Kidney epithelial cell (primary cell): Measurements from ENCODE around the gene MTA1. TPM values are rescaled to one million over a fixed set of nuclear protein-coding genes. Genes with fewer than 3 reads are reported as not detected.

Source experiments
- DNase-seq: peaks from one replicate; pipeline ENCODE4 v3.0.0-alpha.2; 2010; ENCODE audit warnings: low read depth
- H3K27me3 ChIP-seq: 2 replicates; pipeline ENCODE4 v1.6.0; 2011; ENCODE audit warnings: low read length; ENCODE audit not compliant: control insufficient read depth, insufficient read depth
- H3K36me3 ChIP-seq: 2 replicates; pipeline ENCODE4 v1.5.1; 2011; ENCODE audit warnings: low read length; ENCODE audit not compliant: control insufficient read depth, insufficient read depth
- H3K4me3 ChIP-seq: 2 replicates; pipeline ENCODE4 v1.5.1; 2011; ENCODE audit warnings: low read depth, mild to moderate bottlenecking, control low read depth, low read length
- total RNA-seq: library from RNA; depleted of rRNA; stranded (reverse); fragments of >200 nt; gene quantifications from 2 replicates; pipeline ENCODE4 v1.2.3, GENCODE V29; 2015
- TF ChIP-seq, protein P1 (sequence below): IDR thresholded peaks from 2 replicates; pipeline ENCODE4 v1.5.1; 2011; ENCODE audit warnings: mild to moderate bottlenecking, moderate library complexity, low read length, control low read depth, inconsistent platforms; ENCODE audit not compliant: insufficient read depth, poor library complexity, severe bottlenecking

Gene MTA1
- total RNA-seq, 1 donor from 2014 or later = 68.3 TPM

DNA sequence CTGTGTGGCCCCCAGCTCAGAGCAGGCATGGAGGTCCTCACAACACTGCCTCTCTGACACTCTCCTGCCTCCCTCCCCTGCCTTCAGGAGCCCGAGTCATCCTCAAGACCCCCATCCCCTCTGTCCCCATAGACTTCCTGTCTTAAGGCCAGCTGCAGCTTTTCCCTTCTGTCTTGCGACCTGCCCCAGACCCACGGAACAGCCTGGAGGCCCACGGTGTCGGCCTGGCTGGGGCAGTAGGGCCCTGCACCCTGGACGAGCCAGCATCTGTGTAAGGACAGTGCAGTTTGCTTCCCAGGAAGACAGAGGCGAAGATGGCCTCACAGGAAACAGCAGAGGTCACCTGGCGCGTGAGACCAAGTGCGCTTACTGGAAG lies 81.1 kb downstream of the MTA1 start:
- Histone ChIP-seq H3K4me3 (no peak overlapping the region), H3K36me3 (no peaks in the 10 kb centered on the region), H3K27me3 (no peaks in the 10 kb centered on the region)
- no peak for DNase-seq
- TF ChIP-seq, protein P1, sequence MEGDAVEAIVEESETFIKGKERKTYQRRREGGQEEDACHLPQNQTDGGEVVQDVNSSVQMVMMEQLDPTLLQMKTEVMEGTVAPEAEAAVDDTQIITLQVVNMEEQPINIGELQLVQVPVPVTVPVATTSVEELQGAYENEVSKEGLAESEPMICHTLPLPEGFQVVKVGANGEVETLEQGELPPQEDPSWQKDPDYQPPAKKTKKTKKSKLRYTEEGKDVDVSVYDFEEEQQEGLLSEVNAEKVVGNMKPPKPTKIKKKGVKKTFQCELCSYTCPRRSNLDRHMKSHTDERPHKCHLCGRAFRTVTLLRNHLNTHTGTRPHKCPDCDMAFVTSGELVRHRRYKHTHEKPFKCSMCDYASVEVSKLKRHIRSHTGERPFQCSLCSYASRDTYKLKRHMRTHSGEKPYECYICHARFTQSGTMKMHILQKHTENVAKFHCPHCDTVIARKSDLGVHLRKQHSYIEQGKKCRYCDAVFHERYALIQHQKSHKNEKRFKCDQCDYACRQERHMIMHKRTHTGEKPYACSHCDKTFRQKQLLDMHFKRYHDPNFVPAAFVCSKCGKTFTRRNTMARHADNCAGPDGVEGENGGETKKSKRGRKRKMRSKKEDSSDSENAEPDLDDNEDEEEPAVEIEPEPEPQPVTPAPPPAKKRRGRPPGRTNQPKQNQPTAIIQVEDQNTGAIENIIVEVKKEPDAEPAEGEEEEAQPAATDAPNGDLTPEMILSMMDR = no peak

DNA sequence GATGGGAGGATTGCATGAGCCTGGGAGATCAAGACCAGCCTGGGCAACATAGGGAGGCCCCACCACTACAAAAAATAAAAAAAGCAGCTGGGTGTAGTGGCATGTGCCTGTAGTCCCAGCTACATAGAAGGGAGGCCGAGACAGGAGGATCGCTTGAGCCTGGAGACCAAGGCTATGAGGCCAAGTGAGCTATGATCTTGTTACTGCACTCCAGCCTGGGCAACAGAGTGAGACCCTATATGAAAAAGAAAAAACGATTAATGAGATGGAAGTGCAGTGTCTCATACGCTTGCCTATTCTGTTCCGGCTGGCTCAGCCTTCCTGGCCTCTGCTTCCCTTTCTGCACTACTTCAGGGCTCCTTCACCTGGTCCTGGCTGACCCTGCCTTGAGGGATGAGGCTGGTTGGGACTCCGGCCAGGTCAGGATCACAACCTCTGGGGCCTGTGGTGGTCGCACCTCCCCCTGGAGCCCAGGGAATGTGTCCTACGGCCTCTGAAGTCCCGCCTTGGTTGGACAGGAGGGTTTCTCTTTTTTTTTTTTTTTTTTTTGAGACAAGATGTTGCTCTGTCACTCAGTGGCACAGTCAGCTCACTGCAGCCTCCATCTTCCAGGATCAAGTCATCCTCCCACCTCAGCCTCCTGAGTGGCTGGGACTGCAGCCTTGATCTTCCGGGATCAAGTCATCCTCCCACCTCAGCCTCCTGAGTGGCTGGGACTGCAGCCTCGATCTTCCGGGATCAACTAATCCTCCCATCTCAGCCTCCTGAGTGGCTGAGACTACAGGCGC lies 82.1 kb downstream of the MTA1 start:
- Histone ChIP-seq H3K4me3 (no peak overlapping the region), H3K27me3 (no peaks in the 10 kb centered on the region), H3K36me3 (no peaks in the 10 kb centered on the region)
- TF ChIP-seq, protein P1 = no peak
- no peak for DNase-seq

DNA sequence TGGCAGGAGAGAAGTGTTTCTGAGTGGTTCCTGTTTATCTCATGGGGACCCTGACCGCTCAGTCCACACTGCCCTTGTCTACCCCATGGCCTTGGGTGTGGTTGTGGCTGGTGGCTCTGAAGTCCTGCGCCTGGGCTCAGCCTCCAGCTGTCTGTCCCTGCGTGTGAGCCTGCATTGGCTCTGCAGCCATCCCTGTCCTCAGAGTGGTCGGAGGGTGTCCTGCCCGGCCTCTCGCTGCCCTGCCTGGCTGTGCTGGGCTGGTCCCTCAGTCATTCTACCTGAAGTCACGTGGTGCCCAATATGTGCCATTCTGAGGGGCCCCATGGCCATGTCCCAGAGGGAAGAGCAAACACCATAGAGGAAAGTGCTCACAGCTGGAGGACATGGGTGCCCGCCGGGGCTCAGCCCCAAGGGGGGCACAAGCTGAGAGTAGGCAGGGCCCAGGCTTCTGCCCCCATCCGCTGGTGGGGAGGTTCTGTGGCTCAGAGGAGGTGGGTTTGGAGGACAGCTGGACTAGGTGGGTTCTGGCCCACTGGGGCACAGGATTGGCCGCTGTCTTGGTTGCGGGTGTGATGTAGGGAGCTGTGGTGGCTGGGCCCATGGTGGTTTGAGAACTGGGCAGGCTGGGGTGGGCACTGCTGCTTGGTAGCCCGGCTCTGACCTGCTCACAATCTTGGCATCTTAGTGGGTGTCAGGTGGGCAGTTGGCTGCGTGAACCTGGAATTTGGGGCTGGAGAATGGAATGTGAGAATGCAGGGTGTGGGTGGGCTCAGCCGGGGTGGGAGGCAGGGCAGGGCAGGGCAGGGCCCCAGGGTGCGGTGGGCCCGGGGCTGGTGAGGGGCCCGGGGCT lies 83.0 kb downstream of the MTA1 start:
- Histone ChIP-seq H3K27me3 (peaks cover 3% of the 10 kb centered on the region), H3K36me3 (no peaks in the 10 kb centered on the region), H3K4me3 (no peak overlapping the region)
- TF ChIP-seq, protein P1 = no peak
- DNase-seq = no peak

DNA sequence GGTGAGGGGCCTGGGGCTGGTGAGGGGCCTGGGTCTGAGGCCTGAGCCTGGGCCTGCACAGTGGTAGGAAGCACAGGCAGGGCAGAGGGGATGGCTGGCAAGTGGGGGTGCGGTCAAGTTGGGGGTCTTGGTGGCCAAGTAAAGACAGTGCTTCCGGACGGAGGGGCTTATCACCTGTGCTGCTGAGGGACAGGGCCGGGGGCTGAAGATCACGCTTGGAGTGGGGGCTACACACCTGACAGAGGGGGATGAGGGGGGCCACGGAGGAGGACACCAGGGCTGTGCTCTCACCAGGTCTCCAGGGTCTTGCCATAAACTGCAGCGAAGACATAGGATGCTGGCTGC lies 83.6 kb downstream of the MTA1 start:
- TF ChIP-seq, protein P1 = no peak
- no peak for DNase-seq
- no peak overlapping the region for H3K4me3 ChIP-seq
- H3K27me3 ChIP-seq = peaks cover 8% of the 10 kb centered on the region
- H3K36me3 ChIP-seq = no peaks in the 10 kb centered on the region

DNA sequence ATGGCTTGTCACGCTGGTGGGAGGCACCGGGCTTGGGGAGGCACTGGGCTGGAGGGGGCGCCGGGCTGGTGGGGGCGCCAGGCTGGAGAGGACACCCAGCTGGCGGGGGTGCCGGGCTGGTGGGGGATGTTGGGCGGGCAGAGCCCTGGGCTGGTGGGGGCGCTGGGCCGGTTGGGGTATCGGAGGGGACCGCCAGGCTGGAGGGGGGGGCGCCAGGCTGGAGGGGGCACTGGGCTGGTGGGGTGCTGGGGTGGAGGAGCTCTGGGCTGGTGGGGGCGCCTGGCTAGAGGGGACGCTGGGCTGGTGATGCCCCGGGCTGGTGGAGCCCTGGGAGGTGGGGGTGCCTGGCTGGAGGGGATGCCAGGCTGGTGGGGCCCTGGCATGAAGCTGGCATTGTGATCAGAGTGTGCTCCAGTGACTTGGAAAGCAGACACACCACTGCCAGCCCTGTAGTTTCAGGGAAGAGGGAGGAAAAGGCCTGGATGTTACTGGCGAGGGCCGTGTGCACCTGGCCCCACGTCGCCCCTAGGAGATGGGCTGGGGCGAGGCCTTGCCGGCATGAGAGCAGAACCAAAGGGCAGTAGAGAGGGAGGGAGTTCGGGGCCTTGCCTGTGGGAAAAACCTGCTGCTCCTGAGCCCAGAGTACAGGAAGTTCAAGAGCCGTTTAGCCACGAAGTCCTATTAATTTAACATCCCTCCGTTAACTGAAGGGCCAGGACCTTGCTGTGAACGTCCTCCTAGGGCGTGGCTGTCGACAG lies 84.5 kb downstream of the MTA1 start:
- H3K4me3 ChIP-seq = no peak overlapping the region
- peaks cover 10% of the 10 kb centered on the region for H3K27me3 ChIP-seq
- TF ChIP-seq, protein P1 = no peak
- no peak for DNase-seq
- H3K36me3 ChIP-seq = no peaks in the 10 kb centered on the region
